GM18520 (cell line): ENCODE data around the gene KDM4B.

Source experiments
- ATAC-seq: cut with Tn5 transposase; IDR thresholded peaks from one replicate; pipeline ENCODE4 v1.9.1; 2021; ENCODE audit not compliant: unreplicated experiment

The KDM4B gene

GRCh38 chr19:5132206-5132560, 163.3 kb downstream of the KDM4B start:
- no peak for ATAC-seq

DNA sequence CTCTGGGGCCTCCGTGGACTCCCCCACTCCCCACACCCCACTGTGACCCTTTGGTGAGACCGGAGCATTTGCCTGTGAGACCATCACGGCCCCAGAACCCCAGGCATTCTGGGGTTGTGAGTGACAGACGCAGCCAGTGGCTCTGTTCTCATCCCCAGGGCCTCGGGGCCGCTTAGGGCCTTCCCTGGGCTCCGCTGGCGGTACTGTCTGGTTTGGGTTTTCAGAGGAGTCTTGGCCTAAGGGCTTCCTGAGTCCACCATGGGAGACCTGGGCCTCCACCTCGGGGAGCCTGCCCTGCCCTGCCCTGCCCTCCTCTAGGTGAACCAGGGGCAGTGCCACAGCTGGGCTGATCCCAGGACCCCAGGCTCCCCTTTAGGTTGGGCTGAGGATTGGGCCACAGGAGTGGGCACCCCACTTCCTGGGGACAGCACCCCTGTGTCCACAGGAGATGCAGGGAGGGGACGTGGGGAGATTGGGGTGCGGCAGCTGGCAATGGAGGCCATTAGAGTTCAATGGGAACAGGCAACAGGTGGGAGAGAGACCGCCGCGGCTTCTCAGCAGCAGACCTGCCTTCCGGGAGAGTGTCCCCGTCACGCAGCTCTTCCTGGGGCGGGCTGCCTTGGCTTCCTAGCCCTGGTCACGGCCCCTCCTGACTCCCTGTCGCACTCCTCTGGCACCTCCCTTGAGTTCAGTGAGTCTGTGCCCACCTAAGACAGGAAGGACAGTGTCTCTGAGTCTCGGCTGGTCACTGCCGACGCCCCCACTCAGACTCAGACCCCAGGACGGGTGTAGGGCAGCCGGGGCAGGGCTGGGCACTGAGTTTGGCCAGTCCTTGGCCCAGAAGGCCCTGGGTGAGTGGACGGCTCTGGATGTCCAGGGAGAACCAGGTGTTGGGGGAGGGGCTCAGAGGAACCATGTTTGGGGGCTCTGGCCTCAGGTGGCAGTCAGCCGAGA, 164.1 kb downstream of the KDM4B start:
- no peak for ATAC-seq

DNA sequence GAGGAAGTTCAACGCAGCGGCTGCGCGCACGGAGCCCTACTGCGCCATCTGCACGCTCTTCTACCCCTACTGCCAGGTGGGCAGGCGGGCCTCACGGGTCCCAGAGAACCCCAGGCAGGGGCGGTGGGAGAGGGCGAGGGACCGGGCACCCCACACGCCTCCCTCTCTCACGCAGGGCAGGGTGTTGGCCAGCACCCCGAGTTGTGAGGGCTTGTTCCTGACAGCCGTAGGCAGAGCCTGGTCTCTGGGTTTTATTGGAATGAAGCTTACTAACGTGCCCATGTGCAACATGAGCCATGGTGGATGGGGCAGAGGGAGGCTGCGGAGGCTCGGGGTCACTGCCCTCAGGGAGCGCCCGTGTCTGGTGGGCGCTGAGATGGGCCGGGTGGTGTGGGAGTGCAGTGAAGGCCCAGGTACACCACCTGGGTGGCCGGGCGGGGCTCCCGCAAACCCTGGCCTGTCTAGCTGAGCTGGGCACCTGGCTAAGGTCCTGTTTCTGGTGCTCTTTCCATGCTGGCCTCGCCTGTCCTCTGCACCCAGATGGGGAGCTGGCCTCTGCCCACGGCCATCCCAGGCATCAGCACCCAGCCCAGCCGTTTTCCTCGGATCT, 165.2 kb downstream of the KDM4B start:
- no peak for ATAC-seq

DNA sequence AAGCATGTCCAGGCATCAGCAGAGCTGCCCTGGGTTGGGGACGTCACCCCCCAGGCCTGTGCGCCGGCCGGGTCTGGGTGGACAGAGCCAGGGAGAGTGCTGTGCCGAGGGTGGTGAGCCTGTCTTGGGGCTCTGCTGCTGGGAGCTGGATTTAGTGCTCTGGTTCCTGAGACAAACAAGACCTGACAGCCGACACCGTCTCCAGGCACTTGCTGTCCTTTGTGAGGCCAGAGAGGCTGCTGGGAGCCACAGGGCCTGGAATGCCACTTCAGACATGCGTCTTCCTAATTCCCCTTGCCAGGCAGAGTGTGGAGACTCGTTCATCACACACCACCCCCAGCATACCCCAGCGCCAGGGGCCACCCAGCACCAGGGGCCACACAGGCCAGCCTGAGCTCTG, 165.8 kb downstream of the KDM4B start:
- ATAC-seq: no peak

DNA sequence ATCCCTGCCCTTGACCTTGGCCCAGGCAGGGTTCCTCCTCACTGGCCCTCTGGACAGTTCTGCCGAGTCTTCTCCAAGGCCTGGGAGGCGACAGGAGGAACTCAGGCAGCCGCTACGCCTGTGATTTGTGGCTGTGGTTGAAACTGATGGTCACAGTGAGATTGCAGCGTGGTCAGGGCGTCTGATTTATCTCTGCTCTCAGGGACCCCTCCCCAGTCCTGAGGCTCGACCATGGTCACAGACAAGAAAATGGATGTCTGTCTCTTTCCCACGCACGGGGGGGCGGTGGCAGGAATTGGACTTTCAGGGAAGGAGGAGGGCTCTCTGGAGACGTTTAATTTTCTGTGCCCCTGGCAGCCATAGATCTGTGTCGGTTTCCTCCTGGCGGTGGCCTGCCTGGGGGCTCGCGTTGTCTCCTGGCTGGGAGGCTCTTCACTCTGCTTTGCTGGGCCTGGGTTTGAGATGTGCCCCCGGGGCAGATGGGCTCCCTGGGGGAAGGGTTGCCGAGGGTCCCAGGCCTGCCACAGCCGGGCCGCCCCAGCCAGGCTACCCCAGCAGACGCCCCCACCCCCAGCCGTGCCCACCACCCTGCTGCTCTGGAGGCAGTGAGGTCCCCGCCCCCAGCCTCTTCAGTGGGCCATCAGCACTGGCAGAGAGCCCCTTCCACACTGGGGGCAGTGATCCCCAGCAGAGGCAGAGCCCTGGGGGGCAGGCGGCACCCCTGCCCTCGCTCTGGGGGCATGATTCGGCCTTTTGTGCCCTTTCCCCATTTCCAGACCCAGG, 167.4 kb downstream of the KDM4B start:
- ATAC-seq: no peak

- no peak for ATAC-seq
These were observed 168.2 kb downstream of the KDM4B start for GRCh38 chr19:5137114-5137513.

GRCh38 chr19:5137571-5138124, 168.7 kb downstream of the KDM4B start:
- ATAC-seq: no peak

DNA sequence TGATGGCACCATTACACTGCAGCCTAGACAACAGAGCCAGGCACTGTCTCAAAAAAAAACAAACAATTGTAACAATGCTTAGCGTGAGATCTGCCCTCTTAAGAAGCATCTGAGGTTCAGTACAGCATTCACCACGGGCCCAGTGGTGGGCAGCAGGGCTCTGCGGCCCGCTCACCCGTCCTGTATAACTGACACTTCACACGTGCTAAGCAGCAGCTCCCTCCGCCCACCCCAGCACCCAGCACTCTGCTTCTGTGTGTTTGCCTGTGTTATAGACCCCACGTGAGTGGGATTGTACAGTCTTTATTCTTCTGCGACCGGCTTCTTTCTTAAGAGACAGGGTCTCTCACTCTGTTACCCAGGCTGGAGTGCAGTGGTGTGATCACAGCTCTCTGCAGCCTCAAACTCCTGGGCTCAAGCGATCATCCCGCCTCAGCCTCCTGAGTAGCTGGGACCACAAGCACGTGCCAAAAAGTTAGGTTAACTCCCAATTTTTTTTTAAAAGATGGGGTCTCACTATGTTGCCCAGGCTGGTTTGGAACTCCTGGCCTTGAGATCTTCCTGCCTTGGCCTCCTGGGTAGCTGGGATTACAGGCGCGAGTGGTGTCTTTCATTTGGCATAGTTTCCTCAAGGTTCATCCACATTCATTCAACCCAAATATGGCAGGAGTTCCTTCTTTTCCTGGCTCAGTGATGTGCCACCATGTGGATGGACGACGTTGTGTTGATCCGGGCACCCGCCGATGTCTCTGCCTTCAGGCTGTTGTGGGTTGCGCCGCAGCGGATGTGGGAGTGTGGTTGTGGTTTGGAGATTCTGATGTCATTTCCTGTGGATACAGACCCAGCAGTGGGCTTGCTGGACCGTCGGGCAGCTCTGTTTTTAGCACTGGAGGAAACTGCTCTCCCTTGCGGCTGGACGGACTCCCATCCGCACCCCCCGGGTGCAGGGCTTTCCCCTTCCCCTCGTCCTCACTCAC, 170.0 kb downstream of the KDM4B start:
- no peak for ATAC-seq

DNA sequence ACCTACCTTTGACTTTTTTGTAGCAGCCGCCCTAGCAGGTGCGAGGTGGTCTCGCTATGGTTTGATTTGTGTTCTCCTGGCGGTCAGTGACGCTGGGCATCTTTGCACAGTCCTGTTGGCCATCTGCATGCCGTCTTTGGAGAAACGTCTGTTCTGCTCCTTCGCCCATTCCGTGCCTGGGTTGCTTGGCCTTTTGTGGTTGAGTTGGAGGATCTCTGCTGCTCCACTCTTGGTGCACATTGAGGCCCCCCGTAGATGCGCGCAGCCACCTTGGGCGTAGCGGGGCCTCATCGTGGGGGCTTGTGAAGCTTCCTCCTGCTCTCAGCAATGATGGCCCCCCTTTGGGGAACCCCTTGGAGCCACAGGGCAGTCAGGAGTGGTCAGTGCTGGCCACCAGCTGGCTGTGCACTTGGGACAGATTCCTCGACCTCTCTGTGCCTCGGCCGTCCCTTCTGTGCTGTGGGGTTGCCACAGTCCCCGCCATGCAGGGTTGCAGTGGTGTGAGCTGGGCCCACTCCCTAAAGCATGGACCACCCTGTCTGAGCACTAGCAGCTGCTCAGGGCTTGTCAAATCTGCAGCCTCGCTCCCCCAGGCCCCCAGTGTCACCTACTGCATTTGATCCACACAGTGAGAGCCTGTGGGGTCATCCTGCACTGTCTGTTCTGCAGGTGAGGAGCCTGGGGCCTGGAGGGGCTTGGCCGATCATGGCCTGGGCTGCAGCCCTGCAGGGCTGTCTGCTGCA, 170.8 kb downstream of the KDM4B start:
- no peak for ATAC-seq

DNA sequence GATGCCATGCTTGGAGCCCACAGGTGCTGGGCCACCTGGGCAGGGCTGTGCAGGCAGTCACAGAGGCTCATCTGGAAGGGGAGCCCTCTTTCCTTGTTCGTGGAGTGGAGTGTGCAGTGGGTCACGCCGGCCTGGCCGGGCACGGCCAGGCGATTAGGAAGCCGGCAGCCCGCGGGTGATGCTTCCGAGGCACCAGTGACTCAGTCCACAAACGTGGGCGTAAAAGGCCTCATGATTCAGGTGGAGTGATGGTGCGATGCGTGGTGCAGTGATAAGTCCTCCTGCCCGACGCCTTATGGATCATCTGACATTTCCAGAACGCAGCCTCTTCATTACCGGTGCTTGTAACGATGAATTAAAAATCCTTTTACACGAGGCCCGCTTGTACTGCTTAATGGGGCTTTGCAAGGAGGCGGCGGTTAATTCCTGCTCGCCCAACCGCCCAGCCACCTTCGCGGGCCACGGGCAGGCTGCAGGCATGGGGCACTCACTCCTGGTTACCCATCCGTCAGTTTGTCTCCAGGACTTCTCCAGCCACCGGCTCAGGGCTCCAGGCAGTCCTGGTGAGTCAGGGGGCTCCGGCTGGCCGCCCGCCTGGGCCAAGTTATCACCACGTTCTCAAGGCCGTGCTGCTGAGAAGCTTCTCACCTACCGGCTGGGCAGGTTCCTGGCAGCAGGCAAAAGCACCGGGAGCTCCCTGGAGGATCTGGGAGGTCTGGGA, 172.4 kb downstream of the KDM4B start:
- ATAC-seq: no peak

- no peak for ATAC-seq
These were observed 173.2 kb downstream of the KDM4B start for GRCh38 chr19:5141850-5142724.

DNA sequence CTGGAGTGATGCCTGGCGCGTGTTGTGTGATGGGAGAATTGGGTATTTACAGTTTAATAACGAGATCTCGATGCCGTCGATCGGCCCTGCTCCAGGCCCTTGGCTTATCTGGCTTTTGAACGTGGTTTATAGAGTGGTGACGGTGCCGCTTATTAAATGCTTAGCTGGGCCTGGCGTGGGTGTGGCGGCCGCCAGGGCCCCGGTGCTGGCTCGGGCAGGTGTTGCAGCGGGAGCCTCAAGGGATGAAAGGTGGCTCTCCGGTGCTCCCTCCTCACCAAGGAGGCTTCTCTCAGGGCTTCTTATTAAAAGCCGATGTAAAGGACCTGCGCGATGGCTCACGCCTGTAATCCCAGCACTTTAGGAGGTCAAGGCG, 173.8 kb downstream of the KDM4B start:
- no peak for ATAC-seq

DNA sequence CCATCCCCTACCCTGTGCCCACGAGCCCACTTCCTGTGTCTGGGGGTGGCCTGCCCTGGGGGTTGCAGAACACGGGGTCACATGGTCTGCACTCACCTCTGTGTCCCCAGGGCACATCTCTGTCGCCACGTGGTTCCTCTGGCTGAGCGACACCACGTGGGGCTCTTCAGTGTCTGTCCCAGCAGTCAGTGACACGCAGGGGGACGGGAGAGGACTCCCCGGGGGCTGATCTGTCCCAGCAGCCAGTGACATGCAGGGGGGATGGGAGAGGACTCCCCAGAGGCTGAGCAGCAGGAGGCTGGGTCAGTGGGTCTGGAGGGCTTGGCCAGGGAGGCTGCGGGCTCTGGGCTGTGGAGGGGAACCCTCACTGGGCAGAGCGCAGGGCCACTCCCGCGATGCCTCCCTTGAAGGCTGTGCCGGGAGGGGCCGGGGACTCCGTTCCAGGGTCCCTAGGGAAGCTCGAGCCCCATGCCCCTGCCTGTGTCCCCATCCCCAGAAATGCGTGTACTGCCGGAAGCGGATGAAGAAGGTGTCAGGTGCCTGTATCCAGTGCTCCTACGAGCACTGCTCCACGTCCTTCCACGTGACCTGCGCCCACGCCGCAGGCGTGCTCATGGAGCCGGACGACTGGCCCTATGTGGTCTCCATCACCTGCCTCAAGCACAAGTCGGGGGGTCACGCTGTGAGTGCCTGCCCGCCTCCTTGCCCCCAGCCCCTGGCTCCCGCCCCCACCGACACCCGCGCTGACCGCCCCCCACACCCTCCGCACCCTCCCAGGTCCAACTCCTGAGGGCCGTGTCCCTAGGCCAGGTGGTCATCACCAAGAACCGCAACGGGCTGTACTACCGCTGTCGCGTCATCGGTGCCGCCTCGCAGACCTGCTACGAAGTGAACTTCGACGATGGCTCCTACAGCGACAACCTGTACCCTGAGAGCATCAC, 174.8 kb downstream of the KDM4B start:
- ATAC-seq: no peak

DNA sequence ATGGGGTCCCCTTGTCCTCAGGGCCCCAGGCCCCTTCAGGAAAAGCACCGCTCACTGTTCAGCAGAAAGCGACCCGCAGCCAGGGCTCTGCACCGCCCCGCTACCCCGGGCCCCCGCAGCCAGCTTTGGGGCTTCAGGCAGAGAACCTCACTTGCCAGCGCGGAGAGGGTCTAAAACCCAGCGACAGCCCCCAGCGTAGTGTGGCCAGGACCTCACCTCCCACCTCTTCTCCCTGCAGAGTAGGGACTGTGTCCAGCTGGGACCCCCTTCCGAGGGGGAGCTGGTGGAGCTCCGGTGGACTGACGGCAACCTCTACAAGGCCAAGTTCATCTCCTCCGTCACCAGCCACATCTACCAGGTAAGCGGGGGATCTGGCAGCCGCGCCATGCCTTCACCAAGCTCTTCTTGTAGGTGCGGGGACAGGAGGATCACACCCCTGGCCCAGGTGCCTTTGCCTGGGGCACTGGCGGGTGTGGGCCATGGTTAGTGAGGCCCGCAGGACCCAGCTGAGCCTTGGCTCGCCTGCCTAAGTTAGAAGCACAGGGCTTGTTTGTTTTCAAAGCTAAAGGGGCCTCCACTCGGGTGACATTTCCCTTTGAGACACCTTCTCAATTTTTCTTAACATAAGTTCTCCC, 175.7 kb downstream of the KDM4B start:
- ATAC-seq: no peak

DNA sequence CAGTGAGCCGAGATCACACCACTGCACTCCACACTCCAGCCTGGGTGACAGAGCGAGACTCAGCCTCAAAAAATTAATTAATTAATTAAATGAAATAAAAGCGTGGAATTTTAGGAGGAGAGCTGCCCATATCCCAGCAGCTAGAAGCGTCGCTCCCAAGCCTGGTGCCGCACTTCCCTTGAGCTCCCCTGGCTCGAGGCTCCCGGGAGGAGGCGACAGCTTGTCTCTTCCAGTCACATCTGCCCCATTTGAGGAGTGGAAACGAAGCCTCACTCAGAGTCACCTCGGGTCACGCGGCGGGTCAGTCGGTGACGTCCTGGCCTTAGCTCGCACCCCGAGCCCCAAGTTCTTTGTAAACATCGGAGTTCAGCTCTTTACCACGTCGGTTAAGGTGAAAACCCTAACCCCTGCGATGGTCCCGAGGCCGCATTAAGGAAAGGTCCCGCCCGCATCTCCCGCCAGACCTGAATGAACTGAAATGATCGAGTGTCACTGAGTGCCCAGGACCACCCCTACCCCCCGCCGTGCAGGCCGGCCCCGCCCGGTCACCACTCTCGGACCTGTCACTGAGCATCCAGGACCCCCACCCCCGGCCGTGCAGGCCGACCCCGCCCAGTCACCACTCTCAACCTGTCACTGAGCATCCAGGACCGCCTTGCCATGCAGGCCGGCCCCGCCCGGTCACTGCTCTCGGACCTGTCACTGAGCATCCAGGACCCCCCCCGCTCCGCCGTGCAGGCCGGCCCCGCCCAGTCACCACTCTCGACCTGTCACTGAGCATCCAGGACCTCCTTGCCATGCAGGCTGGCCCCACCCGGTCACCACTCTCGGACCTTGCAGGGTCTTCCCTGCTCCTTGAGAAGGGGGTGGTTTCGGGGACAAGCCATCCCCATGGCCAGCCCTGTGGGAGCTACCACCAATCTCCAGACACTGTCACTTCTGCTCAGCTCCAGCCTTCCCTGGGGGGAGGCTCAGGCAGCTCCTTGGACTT, 176.9 kb downstream of the KDM4B start:
- no peak for ATAC-seq
